ENCODE data around the gene SCARF2. TPM values are rescaled to one million over a fixed set of nuclear protein-coding genes. Genes with fewer than 3 reads are reported as not detected.

The SCARF2 gene
- total RNA-seq, 1 donor from 2014 or later = 47.2 TPM

DNA sequence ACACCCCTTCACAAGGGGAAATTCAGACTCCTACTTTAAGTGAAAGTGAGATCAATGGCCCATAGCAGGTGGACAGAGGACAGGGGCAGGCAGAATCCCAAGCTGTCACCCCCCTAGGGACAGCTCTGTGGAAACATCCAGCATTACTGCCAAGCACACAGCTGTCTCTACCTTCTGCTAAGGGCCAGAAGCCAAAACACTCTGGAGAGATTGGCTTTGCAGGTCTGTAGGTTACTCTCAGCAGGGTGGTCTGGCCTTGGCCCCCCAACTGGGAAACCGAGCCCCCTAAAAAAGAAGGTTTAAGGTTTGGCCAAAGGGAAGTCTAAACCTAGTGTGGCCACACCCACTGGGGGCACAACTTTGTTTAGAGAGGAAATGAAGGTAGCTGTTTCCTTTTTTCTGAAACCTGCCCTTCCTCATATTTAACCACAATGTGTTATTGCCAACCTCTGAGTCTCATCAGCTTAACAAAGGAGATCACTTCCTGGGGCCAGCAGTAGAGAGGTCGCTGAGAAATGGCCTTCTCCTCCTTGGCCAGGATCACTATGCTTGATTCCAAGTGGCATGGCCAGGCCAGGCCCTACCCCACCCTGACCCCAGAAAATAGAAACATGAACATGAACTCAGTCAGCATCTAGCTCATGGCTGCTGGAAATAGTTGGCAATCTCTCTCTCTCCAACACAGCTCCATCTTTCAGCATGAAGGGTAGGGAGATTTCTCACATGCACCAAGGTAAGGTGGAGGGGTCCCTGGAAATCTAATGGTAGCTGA, 25.9 kb upstream of the SCARF2 start:
- H3K9me3 Mint-ChIP-seq = no peaks in the 10 kb centered on the region
- H3K27me3 Mint-ChIP-seq (ENCODE audit: low read depth) = no peaks in the 10 kb centered on the region
- H3K27ac Mint-ChIP-seq = no peak overlapping the region
- H3K4me1 Mint-ChIP-seq = peaks cover 4% of the 10 kb centered on the region
- H3K36me3 Mint-ChIP-seq = peaks cover 24% of the 10 kb centered on the region
- no peak for TF ChIP-seq CTCF (IDR thresholded peaks at IDR 0.05; ENCODE audit: unreplicated experiment)
- no peak overlapping the region for H3K4me3 Mint-ChIP-seq
- no peak for DNase-seq (ENCODE audit: low spot score in 2 of 2, unreplicated experiment in 2 of 2)

DNA sequence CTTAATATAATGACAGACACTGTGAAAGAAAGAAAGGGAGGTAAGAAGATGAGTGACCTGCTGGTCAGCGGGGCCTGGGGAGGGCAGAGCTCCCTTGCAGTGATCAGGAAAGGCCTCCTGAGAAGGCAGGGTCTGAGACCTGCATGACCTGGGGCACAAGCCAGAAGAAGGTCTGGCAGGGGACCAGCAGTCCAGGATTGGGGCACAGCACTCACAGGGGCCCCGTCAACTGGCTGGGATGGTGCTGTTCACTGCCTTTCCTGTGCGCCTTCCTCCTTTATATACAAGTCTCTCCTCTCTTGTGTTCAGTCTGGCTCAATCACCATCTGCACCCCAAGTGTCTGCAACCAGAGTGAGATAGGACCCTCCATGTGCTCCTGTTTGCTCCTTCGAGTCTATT, 22.2 kb upstream of the SCARF2 start:
- Mint-ChIP-seq H3K9me3 (no peaks in the 10 kb centered on the region), H3K4me3 (no peak overlapping the region), H3K4me1 (peaks cover 9% of the 10 kb centered on the region), H3K36me3 (peaks cover 34% of the 10 kb centered on the region), H3K27ac (no peak overlapping the region), H3K27me3 (ENCODE audit: low read depth) (no peaks in the 10 kb centered on the region)
- TF ChIP-seq CTCF (IDR thresholded peaks at IDR 0.05; ENCODE audit: unreplicated experiment) = no peak
- DNase-seq (ENCODE audit: low spot score in 2 of 2, unreplicated experiment in 2 of 2) = no peak

DNA sequence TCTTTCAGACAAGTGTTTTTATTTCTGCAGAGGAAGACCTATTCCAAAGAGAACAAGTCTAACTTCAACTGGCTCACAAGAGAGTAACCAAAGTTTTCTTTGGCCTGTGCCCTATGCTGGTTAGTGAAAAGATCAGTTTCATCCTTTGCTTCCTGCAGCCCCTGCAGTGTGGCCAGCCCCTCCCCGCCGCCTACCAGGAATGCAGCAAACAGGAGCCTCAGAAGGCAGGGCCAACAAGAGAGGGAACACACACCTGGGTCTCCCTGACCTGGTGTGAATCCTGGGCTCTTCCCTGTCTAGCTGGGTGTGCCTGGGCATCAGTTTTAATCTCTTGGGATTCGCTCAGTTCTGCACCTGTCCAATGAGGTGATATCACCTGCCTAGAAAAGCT, 21.5 kb upstream of the SCARF2 start:
- Mint-ChIP-seq H3K4me1 (peaks cover 9% of the 10 kb centered on the region), H3K4me3 (no peak overlapping the region), H3K27me3 (ENCODE audit: low read depth) (no peaks in the 10 kb centered on the region), H3K9me3 (no peaks in the 10 kb centered on the region), H3K36me3 (peaks cover 32% of the 10 kb centered on the region), H3K27ac (peak overlapping the region; percentile 5)
- DNase-seq (ENCODE audit: low spot score in 2 of 2, unreplicated experiment in 2 of 2) = no peak
- no peak for TF ChIP-seq CTCF (IDR thresholded peaks at IDR 0.05; ENCODE audit: unreplicated experiment)

DNA sequence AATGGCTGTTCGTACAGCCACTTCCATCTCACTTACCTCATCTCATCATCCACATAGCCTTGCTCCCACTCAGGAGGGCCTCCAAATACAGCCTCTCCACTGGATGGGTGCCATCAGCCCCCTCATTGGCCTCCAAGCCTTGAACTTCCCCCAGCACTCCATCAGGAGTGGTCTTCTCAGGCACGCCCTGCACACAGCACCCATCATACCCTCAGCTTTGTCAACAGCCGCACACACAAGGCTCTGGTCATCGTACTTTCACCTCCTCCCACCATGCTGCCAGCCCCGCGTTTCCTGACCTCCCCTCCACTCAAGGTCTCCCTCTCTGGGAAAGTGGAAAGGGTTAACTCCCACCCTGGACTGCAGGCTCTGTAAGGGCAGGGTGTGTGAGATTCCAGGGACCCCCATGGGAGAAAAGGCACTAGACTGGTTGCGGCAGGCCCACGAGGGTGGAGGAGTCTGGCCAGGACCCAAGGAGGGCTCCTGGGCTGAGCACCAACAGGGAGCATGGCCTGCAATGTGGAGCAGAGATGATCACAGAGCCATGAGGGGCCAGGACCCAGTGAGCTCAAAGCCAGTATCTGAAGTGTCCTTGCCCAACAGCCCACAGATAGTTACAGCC, 21.0 kb upstream of the SCARF2 start:
- Mint-ChIP-seq H3K4me3 (no peak overlapping the region), H3K36me3 (peaks cover 27% of the 10 kb centered on the region), H3K4me1 (peaks cover 9% of the 10 kb centered on the region), H3K27ac (no peak overlapping the region), H3K9me3 (no peaks in the 10 kb centered on the region), H3K27me3 (ENCODE audit: low read depth) (no peaks in the 10 kb centered on the region)
- TF ChIP-seq CTCF (IDR thresholded peaks at IDR 0.05; ENCODE audit: unreplicated experiment) = no peak
- DNase-seq (ENCODE audit: low spot score in 2 of 2, unreplicated experiment in 2 of 2) = no peak

GRCh38 chr22:20457506-20458240, 20.0 kb upstream of the SCARF2 start:
- Mint-ChIP-seq H3K27ac (no peak overlapping the region), H3K4me1 (peaks cover 9% of the 10 kb centered on the region), H3K27me3 (ENCODE audit: low read depth) (no peaks in the 10 kb centered on the region), H3K4me3 (no peak overlapping the region), H3K36me3 (peaks cover 25% of the 10 kb centered on the region), H3K9me3 (no peaks in the 10 kb centered on the region)
- TF ChIP-seq CTCF (IDR thresholded peaks at IDR 0.05; ENCODE audit: unreplicated experiment) = no peak
- DNase-seq (ENCODE audit: low spot score in 2 of 2, unreplicated experiment in 2 of 2) = no peak

Data from mesothelial cell of epicardium (in vitro differentiated cells).